ENCODE data around the gene ZNF362. TPM values are rescaled to one million over a fixed set of nuclear protein-coding genes. Genes with fewer than 3 reads are reported as not detected.
A peak's percentile ranks its signal among the peaks of the same experiment; 100 is the strongest.

ZNF362 gene
- total and polyA plus RNA-seq, 2 donors (not counting 1 experiment from before 2014, with no cell fraction given) = 3.8 to 5.7 TPM

DNA sequence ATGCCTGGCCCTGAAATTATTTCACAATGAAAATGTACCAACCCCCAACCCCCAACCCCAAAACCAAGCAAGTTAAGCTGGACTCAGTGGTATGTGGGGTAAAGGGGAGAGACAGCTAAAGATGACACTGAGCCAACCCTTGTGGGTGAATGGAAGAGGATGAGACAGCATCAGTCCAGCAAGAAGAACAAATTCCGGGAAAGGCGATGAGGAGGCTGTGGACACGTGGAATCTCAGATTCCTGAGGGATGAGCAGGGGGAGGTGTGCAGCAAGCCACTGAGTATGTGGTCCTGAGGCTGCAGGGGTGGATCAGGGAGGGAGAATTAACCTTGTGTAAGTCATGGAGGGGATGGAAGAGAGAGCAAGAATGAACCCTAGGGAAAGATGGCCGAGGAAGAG is 14.4 kb upstream of the ZNF362 start:
- no peaks in the 10 kb centered on the region for H3K79me2 ChIP-seq (ENCODE audit: control insufficient read depth, insufficient read depth, low read length)
- peak in 1 of 2 donors; percentile 21 for DNase-seq (ENCODE audit: low read depth in 2 of 2)

DNA sequence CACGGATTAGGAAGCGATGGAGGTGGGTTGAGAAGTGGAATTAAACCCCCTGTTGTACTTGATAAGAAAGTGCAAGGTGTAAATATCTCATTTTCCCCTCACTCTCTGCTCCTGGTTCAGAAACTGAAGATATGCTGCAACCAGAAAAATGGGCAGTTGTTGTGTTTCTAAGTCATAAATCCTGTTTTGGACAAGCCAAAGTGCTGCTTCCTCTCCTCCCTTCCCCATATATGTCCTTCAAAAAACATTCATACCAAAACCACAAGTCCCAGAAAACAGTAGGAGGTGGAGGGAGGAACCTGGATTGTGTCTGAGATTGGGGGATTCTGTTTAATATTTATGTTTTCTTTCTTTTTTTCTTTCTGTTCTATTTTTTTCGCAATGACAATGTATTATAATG is 13.6 kb upstream of the ZNF362 start:
- H3K27ac ChIP-seq (ENCODE audit: insufficient read depth, low read length) = no peak overlapping the region
- TF ChIP-seq EZH2 (IDR thresholded peaks at IDR 0.05; ENCODE audit: low read length, missing control alignments) = no peak
- H3K4me3 ChIP-seq (replicated peaks in 1 of 4; ENCODE audit: control extremely low read depth in 1 of 4, insufficient read depth in 1 of 4, low read depth in 3 of 4, low read length in 4 of 4) = no peak overlapping the region
- no peaks in the 10 kb centered on the region for H3K79me2 ChIP-seq (ENCODE audit: control insufficient read depth, insufficient read depth, low read length)
- H2AFZ ChIP-seq (ENCODE audit: low read length) = no peak overlapping the region
- H3K27me3 ChIP-seq (ENCODE audit: control insufficient read depth, insufficient read depth, low read length) = peaks cover 13% of the 10 kb centered on the region
- no peaks in the 10 kb centered on the region for H3K4me1 ChIP-seq (ENCODE audit: control insufficient read depth, extremely low read depth, insufficient read depth, low read length)
- no peaks in the 10 kb centered on the region for H4K20me1 ChIP-seq (ENCODE audit: control insufficient read depth, extremely low read depth, insufficient read depth, low read length)
- no peaks in the 10 kb centered on the region for H3K36me3 ChIP-seq (ENCODE audit: control insufficient read depth, insufficient read depth, low read length)
- DNase-seq (ENCODE audit: low read depth in 2 of 2) = no peak
- no peak overlapping the region for H3K9ac ChIP-seq (ENCODE audit: insufficient read depth, low read length)
- H3K9me3 ChIP-seq (ENCODE audit: control insufficient read depth, insufficient read depth, low read depth, low read length) = no peaks in the 10 kb centered on the region
- no peak overlapping the region for H3K4me2 ChIP-seq (ENCODE audit: extremely low read depth, insufficient read depth, low read length)

More for the DNA sequence above, 14.4 kb upstream of the ZNF362 start:
- Histone ChIP-seq H3K9me3 (ENCODE audit: control insufficient read depth, insufficient read depth, low read depth, low read length) (no peaks in the 10 kb centered on the region), H3K4me1 (ENCODE audit: control insufficient read depth, extremely low read depth, insufficient read depth, low read length) (no peaks in the 10 kb centered on the region), H3K4me3 (replicated peaks in 1 of 4; ENCODE audit: control extremely low read depth in 1 of 4, insufficient read depth in 1 of 4, low read depth in 3 of 4, low read length in 4 of 4) (no peak overlapping the region), H3K27ac (ENCODE audit: insufficient read depth, low read length) (no peak overlapping the region), H3K27me3 (ENCODE audit: control insufficient read depth, insufficient read depth, low read length) (peaks cover 5% of the 10 kb centered on the region), H3K36me3 (ENCODE audit: control insufficient read depth, insufficient read depth, low read length) (no peaks in the 10 kb centered on the region), H3K9ac (ENCODE audit: insufficient read depth, low read length) (no peak overlapping the region), H4K20me1 (ENCODE audit: control insufficient read depth, extremely low read depth, insufficient read depth, low read length) (no peaks in the 10 kb centered on the region), H3K4me2 (ENCODE audit: extremely low read depth, insufficient read depth, low read length) (no peak overlapping the region), H2AFZ (ENCODE audit: low read length) (no peak overlapping the region)
- TF ChIP-seq, protein P1, sequence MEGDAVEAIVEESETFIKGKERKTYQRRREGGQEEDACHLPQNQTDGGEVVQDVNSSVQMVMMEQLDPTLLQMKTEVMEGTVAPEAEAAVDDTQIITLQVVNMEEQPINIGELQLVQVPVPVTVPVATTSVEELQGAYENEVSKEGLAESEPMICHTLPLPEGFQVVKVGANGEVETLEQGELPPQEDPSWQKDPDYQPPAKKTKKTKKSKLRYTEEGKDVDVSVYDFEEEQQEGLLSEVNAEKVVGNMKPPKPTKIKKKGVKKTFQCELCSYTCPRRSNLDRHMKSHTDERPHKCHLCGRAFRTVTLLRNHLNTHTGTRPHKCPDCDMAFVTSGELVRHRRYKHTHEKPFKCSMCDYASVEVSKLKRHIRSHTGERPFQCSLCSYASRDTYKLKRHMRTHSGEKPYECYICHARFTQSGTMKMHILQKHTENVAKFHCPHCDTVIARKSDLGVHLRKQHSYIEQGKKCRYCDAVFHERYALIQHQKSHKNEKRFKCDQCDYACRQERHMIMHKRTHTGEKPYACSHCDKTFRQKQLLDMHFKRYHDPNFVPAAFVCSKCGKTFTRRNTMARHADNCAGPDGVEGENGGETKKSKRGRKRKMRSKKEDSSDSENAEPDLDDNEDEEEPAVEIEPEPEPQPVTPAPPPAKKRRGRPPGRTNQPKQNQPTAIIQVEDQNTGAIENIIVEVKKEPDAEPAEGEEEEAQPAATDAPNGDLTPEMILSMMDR (conservative IDR thresholded peaks at IDR 0.05 in 1 of 2, IDR thresholded peaks at IDR 0.05 in 1 of 2; ENCODE audit: low read depth in 1 of 2, low read length in 2 of 2) = no peak

DNA sequence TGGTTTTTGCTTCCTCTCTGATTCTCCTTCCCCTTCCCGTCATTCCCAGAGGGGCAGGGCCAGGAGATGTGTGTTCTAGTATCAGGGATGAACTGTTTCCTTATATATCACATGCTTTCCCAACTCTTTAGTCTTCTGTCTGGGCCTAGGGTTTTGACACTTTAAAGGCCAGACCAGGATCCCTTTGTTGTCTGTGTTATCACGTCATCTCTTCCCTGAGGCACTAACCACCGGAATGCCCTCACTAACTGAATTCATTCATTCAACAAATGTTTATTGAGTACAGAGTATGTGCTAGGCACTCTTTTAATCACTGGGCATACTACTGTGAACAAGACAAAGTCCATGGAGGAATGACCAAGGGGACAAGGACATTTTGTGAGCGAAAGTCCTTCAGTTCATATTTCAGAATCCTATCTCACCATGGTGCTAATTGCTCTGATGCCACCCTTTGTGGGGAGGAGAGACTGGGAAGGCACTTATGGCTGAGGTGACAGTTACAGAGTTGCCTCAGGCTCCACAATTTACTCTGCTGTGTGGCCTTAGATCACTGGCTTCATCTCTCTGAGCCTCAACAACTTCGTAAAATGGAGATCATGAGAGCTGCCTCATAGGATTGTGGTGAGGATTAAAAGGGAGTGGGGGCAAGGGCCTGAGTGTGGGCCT is 12.0 kb upstream of the ZNF362 start:
- Histone ChIP-seq H3K79me2 (ENCODE audit: control insufficient read depth, insufficient read depth, low read length) (no peaks in the 10 kb centered on the region), H2AFZ (ENCODE audit: low read length) (no peak overlapping the region)
- TF ChIP-seq EZH2 (IDR thresholded peaks at IDR 0.05; ENCODE audit: low read length, missing control alignments) = no peak
- TF ChIP-seq, protein P1 (conservative IDR thresholded peaks at IDR 0.05 in 1 of 2, IDR thresholded peaks at IDR 0.05 in 1 of 2; ENCODE audit: low read depth in 1 of 2, low read length in 2 of 2) = no peak

More for the DNA sequence above, 12.0 kb upstream of the ZNF362 start:
- no peak overlapping the region for H3K9ac ChIP-seq (ENCODE audit: insufficient read depth, low read length)
- H3K4me2 ChIP-seq (ENCODE audit: extremely low read depth, insufficient read depth, low read length) = no peak overlapping the region
- no peak overlapping the region for H3K4me3 ChIP-seq (replicated peaks in 1 of 4; ENCODE audit: control extremely low read depth in 1 of 4, insufficient read depth in 1 of 4, low read depth in 3 of 4, low read length in 4 of 4)
- peak in 1 of 2 donors; percentile 44 for DNase-seq (ENCODE audit: low read depth in 2 of 2)
- peaks cover 19% of the 10 kb centered on the region for H3K27me3 ChIP-seq (ENCODE audit: control insufficient read depth, insufficient read depth, low read length)
- no peaks in the 10 kb centered on the region for H3K36me3 ChIP-seq (ENCODE audit: control insufficient read depth, insufficient read depth, low read length)
- no peaks in the 10 kb centered on the region for H3K4me1 ChIP-seq (ENCODE audit: control insufficient read depth, extremely low read depth, insufficient read depth, low read length)
- no peaks in the 10 kb centered on the region for H4K20me1 ChIP-seq (ENCODE audit: control insufficient read depth, extremely low read depth, insufficient read depth, low read length)
- no peak overlapping the region for H3K27ac ChIP-seq (ENCODE audit: insufficient read depth, low read length)
- no peaks in the 10 kb centered on the region for H3K9me3 ChIP-seq (ENCODE audit: control insufficient read depth, insufficient read depth, low read depth, low read length)
